B cell (primary cell): ENCODE results near the gene HIF3A. TPM values are rescaled to one million over a fixed set of nuclear protein-coding genes. Genes with fewer than 3 reads are reported as not detected.

Experiments used
- ATAC-seq: fragments of 200-7000 bp; cut with Tn5 transposase; one replicate; pipeline ENCODE4 v1.10.0; 2021; ENCODE audit warnings: low read depth, mild to moderate bottlenecking, moderate number of reproducible peaks, moderate library complexity
- CTCF ChIA-PET: fragments of 350-600 bp; sonication (Branson Sonifier 250); formaldehyde crosslinking; loops from one replicate; lab custom pipeline; 2021; ENCODE audit warnings: antibody characterized with exemption, inconsistent platforms; lab: Charles Lee
- POLR2A ChIA-PET: fragments of 350-600 bp; sonication (Branson Sonifier 250); formaldehyde crosslinking; loops from one replicate; lab custom pipeline; 2021; ENCODE audit warnings: antibody characterized with exemption; lab: Charles Lee
- DNase-seq: peaks from one replicate; pipeline ENCODE4 v3.0.0; 2013
- H2AFZ ChIP-seq: 2 replicates; pipeline ENCODE4 v1.6.1; 2012; ENCODE audit warnings: mild to moderate bottlenecking, low read depth, low read length; ENCODE audit not compliant: insufficient read depth, poor library complexity, severe bottlenecking
- H3K27ac ChIP-seq, 2 donors: 1 replicate in 1 of 2; 2 replicates in 1 of 2; pipeline ENCODE4 v1.5.1; 2012 to 2013; ENCODE audit warnings: low read length in 2 of 2, mild to moderate bottlenecking in 2 of 2, moderate library complexity in 1 of 2
- H3K27me3 ChIP-seq, 4 experiments: fragments of 200-600 bp in 1 of 4; sonication (generic) in 1 of 4; replicated peaks in 1 of 4; 1 replicate in 2 of 4; 2 replicates in 2 of 4; pipeline versions ENCODE4 v1.6.1 to v1.7.0; 2013 to 2016; ENCODE audit warnings: low read length in 3 of 4, mild to moderate bottlenecking in 2 of 4, mixed read lengths in 1 of 4, moderate library complexity in 1 of 4; ENCODE audit not compliant: insufficient read depth in 4 of 4, control insufficient read depth in 3 of 4; ENCODE audit errors: control extremely low read depth in 1 of 4
- H3K36me3 ChIP-seq, 2 experiments: replicated peaks in 1 of 2; 1 replicate in 1 of 2; 2 replicates in 1 of 2; pipeline versions ENCODE4 v1.6.1 to v1.7.1; 2013; ENCODE audit warnings: low read length in 1 of 2; ENCODE audit not compliant: insufficient read depth in 2 of 2, control insufficient read depth in 1 of 2; ENCODE audit errors: control extremely low read depth in 1 of 2, extremely low read depth in 1 of 2
- H3K4me1 ChIP-seq, 2 donors: fragments of 200-600 bp in 1 of 2; sonication (generic) in 1 of 2; 1 replicate in 1 of 2; 2 replicates in 1 of 2; pipeline versions ENCODE4 v1.5.1 to v1.6.1; 2013 to 2017; ENCODE audit warnings: low read length in 2 of 2; ENCODE audit not compliant: control insufficient read depth in 2 of 2, insufficient read depth in 2 of 2
- H3K4me2 ChIP-seq: replicated peaks from 2 replicates; pipeline ENCODE3; 2012; ENCODE audit warnings: mild to moderate bottlenecking, low read depth, low read length; ENCODE audit not compliant: poor library complexity, severe bottlenecking
- H3K4me3 ChIP-seq, 5 experiments: fragments of 200-600 bp in 1 of 5; sonication (generic) in 1 of 5; 1 replicate in 3 of 5; 2 replicates in 2 of 5; pipeline versions ENCODE4 v1.5.1 to v1.7.0; 2011 to 2016; ENCODE audit warnings: low read length in 4 of 5, mild to moderate bottlenecking in 4 of 5, low read depth in 2 of 5, control low read depth in 1 of 5, moderate library complexity in 1 of 5; ENCODE audit not compliant: insufficient read depth in 1 of 5; ENCODE audit errors: control extremely low read depth in 1 of 5, extremely low read depth in 1 of 5
- H3K79me2 ChIP-seq: fragments of 200-600 bp; sonication (generic); one replicate; pipeline ENCODE4 v1.6.0; 2016; ENCODE audit warnings: low read length; ENCODE audit not compliant: control insufficient read depth, insufficient read depth
- H3K9ac ChIP-seq: fragments of 200-600 bp; sonication (generic); 2 replicates; pipeline ENCODE4 v1.6.1; 2017; ENCODE audit warnings: mild to moderate bottlenecking, low read length, moderate library complexity
- H3K9me3 ChIP-seq, 3 donors: one replicate each; pipeline versions ENCODE4 v1.6.1 to v1.7.1; 2013; ENCODE audit warnings: low read length in 2 of 3; ENCODE audit not compliant: control insufficient read depth in 2 of 3, insufficient read depth in 1 of 3; ENCODE audit errors: control extremely low read depth in 1 of 3
- H4K20me1 ChIP-seq: 2 replicates; pipeline ENCODE4 v1.6.0; 2012; ENCODE audit warnings: mild to moderate bottlenecking, low read length; ENCODE audit not compliant: insufficient read depth, control insufficient read depth, poor library complexity, severe bottlenecking
- H3K27ac Mint-ChIP-seq: one replicate; pipeline ENCODE4 v1.8.0; 2021; ENCODE audit warnings: mixed read lengths
- H3K27me3 Mint-ChIP-seq: one replicate; pipeline ENCODE4 v1.8.0; 2021; ENCODE audit warnings: mixed read lengths
- H3K4me1 Mint-ChIP-seq: one replicate; pipeline ENCODE4 v1.8.0; 2021; ENCODE audit warnings: mixed read lengths
- H3K4me3 Mint-ChIP-seq: one replicate; pipeline ENCODE4 v1.8.0; 2021; ENCODE audit warnings: mixed read lengths
- H3K9me3 Mint-ChIP-seq: one replicate; pipeline ENCODE4 v1.8.0; 2022; ENCODE audit warnings: mixed read lengths; ENCODE audit not compliant: insufficient read depth
- EZH2 ChIP-seq: IDR thresholded peaks from 2 replicates; pipeline ENCODE4 v1.6.1; 2012; ENCODE audit warnings: borderline replicate concordance, low read depth, mild to moderate bottlenecking, moderate library complexity, low read length; ENCODE audit not compliant: insufficient read depth, poor library complexity, severe bottlenecking
- WGBS: methylation state at CpG from one replicate; pipeline ENCODE4 v1.1.5; 2013; ENCODE audit warnings: missing lambda C conversion rate; ENCODE audit not compliant: insufficient coverage; 5-methylcytosine and 5-hydroxymethylcytosine counted together
- intact Hi-C: fragments of 100-400 bp; cut with micrococcal nuclease; formaldehyde crosslinking; loops from one replicate; pipeline ENCODE4 v1.10.0; 2022
- polyA plus RNA-seq: library from polyadenylated mRNA; depleted of rRNA; stranded (reverse); fragments of >200 nt; gene quantifications from 2 replicates; pipeline ENCODE4 v1.2.3, GENCODE V29; 2012
- total RNA-seq, 2 donors: library from RNA; stranded (reverse); fragments of 120-200 nt in 1 of 2; gene quantifications; 1 replicate in 1 of 2; 2 replicates in 1 of 2; pipeline versions ENCODE4 v1.2.3 to v1.2.4, GENCODE V29; 2013 to 2022
- TF ChIP-seq, protein P1 (sequence below): fragments of 200-600 bp; IDR thresholded peaks from one replicate; pipeline ENCODE4 v1.8.0; 2022; ENCODE audit warnings: antibody characterized with exemption, mild to moderate bottlenecking

Gene HIF3A
- total and polyA plus RNA-seq, 2 donors (not counting 1 experiment from before 2014, with no cell fraction given) = not detected

DNA sequence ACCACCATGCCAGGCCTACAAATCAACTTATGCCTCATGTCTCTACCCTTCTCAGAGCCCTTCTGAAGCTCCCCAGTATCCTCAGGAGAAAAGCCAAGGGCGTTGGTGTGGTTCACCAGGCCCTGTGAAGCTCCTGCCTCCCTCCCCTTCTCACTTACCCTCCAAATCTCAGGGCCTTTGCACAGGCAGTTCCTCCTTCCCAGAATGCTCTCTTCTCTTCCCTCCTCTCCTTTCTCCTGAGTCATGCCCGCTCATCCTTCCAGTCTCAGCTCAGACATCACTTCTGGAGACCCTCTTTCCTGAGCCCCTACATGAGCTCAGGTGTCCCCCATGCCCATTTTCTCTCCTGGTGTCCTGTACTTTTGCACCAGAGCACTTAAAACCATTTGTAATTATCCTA, 20.5 kb downstream of the HIF3A start:
- H3K4me3 Mint-ChIP-seq = no peak overlapping the region
- Histone ChIP-seq H3K79me2 (no peaks in the 10 kb centered on the region), H3K4me1 (no peaks in the 10 kb centered on the region), H3K4me2 (no peak overlapping the region), H4K20me1 (no peaks in the 10 kb centered on the region), H3K9me3 (peaks cover 0 to 6% (median 0%) of the 10 kb centered on the region in 3 donors), H2AFZ (no peak overlapping the region), H3K4me3 (no peak overlapping the region), H3K36me3 (no peaks in the 10 kb centered on the region), H3K9ac (no peak overlapping the region), H3K27me3 (no peaks in the 10 kb centered on the region), H3K27ac (no peak overlapping the region)
- POLR2A ChIA-PET = no interaction called here
- WGBS = 56% methylated on average over 2 of the region's 2 CpGs
- H3K27me3 Mint-ChIP-seq = peaks cover 4% of the 10 kb centered on the region
- no peak for TF ChIP-seq EZH2
- TF ChIP-seq, protein P1, sequence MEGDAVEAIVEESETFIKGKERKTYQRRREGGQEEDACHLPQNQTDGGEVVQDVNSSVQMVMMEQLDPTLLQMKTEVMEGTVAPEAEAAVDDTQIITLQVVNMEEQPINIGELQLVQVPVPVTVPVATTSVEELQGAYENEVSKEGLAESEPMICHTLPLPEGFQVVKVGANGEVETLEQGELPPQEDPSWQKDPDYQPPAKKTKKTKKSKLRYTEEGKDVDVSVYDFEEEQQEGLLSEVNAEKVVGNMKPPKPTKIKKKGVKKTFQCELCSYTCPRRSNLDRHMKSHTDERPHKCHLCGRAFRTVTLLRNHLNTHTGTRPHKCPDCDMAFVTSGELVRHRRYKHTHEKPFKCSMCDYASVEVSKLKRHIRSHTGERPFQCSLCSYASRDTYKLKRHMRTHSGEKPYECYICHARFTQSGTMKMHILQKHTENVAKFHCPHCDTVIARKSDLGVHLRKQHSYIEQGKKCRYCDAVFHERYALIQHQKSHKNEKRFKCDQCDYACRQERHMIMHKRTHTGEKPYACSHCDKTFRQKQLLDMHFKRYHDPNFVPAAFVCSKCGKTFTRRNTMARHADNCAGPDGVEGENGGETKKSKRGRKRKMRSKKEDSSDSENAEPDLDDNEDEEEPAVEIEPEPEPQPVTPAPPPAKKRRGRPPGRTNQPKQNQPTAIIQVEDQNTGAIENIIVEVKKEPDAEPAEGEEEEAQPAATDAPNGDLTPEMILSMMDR = no peak
- intact Hi-C loops = no loop called here
- no peak overlapping the region for H3K27ac Mint-ChIP-seq
- H3K4me1 Mint-ChIP-seq = no peaks in the 10 kb centered on the region
- ATAC-seq (no peak), DNase-seq (no peak)
- H3K9me3 Mint-ChIP-seq = no peaks in the 10 kb centered on the region
- CTCF ChIA-PET = interaction anchor here (0.6 kb wide), 1 partner anchor 66 kb away, joined by 3 read pairs; no protein-coding TSS in a partner anchor

DNA sequence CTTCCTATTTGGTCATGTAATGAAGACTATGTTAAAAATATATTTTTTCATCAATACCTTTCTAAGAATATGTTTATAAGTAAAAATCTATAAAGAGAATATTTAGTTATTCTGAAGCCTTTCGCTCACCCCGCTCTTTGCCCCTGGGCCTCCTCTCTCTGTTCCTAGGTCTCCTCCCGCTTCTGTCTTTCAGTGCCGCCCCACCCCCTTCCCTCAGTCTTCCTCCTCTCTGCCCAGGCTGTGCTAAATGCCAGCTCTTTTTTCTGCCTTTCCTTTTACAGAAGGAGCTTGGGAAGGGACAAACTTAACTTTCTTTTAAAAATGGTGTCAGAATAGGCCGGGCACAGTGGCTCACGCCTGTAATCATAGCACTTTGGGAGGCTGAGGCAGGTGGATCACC, 22.8 kb downstream of the HIF3A start:
- no peak overlapping the region for H3K27ac ChIP-seq
- intact Hi-C loops = no loop called here
- H3K36me3 ChIP-seq = no peaks in the 10 kb centered on the region
- no peak overlapping the region for H3K4me2 ChIP-seq
- H2AFZ ChIP-seq = no peak overlapping the region
- H3K4me3 Mint-ChIP-seq = no peak overlapping the region
- H3K4me3 ChIP-seq = no peak overlapping the region
- no peaks in the 10 kb centered on the region for H3K27me3 ChIP-seq
- TF ChIP-seq, protein P1 = no peak
- no peak for TF ChIP-seq EZH2
- H4K20me1 ChIP-seq = no peaks in the 10 kb centered on the region
- DNase-seq = no peak
- WGBS = 83% methylated on average over 1 of the region's 6 CpGs
- H3K9me3 Mint-ChIP-seq = peaks cover 1% of the 10 kb centered on the region
- no peak overlapping the region for H3K27ac Mint-ChIP-seq
- no peaks in the 10 kb centered on the region for H3K79me2 ChIP-seq
- H3K27me3 Mint-ChIP-seq = peaks cover 4% of the 10 kb centered on the region
- H3K9me3 ChIP-seq = peaks cover 0 to 6% (median 0%) of the 10 kb centered on the region in 3 donors
- no peaks in the 10 kb centered on the region for H3K4me1 Mint-ChIP-seq
- no peak for ATAC-seq
- no peaks in the 10 kb centered on the region for H3K4me1 ChIP-seq
- CTCF ChIA-PET = no interaction called here
- H3K9ac ChIP-seq = no peak overlapping the region
- POLR2A ChIA-PET = no interaction called here
